ENCODE measurements around the gene TNPO3.

TNPO3 gene

GRCh38 chr7:128954830-128955802 lies 99.8 kb downstream of the TNPO3 start:
- ATAC-seq: no peak

DNA sequence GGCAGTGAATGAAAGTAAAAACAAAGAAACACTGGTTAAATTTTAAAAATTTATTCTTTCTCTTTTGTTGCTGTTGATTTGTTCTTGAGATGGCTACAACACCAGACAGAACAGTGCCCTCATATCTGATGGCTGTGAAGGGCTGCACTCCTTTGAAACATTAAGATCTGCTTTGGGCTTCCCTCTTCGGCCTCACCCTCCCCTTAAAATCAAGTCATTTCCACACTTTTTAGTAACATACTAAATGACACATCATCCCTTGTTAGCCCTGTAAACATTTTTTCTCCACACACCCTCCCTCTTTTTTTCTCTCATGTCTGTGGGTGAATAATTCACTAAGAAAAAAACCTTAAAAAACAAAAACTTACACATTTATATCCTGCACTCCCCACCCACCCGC lies 100.8 kb downstream of the TNPO3 start:
- no peak for ATAC-seq

DNA sequence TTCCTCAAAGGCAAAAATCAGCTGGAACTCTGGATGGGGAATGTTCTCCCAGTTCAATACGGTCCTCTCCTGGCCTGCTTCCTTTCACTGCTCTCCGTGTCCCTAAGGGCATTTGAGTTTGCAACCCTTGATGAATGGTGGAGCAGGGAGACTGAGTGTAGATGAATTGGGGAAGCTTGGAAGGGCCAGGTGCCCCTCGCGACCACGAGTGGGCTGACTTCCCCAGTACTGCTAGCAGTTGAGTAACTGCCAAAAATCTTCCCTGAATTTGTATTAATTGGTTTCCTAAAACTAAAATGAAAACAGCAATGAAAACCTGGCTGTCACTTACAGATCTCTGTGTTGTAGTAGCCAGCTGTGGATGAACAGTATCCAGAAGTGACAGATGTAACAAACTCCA lies 103.6 kb downstream of the TNPO3 start:
- ATAC-seq: no peak

- ATAC-seq: no peak
Observed at GRCh38 chr7:128948976-128949760, 105.7 kb downstream of the TNPO3 start.

DNA sequence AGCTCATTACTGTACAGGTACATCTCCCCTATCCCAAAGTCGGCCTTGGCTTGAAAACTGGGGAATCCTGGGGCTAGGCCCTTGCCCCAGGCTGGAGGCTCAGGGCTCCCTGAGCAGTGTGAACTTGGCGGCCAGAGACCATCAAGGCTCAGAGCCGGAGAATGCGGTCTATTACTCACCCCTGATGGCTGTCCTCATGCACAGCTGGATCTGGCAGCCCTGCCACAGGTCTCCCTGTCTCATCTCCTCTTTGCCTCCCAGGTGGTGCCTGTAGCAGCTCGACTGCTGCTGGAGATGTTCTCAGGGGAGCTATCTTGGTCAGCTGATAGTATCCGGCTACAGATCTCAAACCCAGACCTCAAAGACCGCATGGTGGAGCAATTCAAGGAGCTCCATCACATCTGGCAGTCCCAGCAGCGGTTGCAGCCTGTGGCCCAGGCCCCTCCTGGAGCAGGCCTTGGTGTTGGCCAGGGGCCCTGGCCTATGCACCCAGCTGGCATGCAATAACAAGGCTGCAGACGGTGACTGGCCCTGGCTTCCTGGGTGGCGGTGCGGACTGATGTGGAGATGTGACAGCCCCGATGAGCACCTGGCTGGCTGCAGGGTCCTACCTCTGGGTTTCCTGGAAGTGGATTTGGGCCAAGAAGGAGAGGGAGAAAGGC lies 106.5 kb downstream of the TNPO3 start:
- ATAC-seq: no peak

- ATAC-seq: no peak
Observed at GRCh38 chr7:128947854-128948253, 107.1 kb downstream of the TNPO3 start.

- no peak for ATAC-seq
Observed at GRCh38 chr7:128946936-128947830, 107.7 kb downstream of the TNPO3 start.

- ATAC-seq: no peak
Observed at GRCh38 chr7:128945668-128946366, 109.1 kb downstream of the TNPO3 start.

DNA sequence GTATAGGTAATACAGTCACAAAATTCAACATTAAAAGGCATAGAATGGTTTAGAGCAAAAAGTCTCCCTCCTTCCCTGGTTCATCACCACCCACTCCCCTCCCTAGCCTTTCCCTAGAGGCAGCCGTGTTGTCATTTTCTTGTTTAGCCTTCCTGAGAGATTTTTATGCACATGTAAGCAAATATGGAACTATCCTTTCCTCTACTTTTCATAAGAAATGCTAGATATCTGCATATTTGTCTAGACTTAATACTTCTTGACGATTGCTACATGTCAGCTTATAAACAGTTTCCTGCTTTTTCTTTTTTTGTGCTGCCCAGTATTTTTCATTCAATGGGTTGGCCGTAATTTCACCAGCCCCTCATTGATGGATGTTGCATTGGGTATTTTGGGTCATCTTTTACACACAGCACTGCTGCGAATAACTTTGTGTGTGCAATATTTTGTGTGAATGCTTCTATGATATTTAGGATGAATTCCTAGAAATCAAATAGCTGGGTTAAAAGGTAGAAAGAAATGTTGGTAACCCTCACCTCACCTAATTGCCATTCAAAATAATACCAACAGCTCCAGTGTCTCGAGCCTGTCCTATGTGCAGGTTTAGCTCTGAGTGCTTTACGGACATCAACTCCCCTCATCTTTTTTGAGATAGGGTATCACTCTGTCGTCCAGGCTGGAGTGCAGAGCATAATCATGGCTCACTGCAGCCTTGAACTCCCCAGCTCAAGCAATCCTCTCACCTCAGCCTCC lies 110.2 kb downstream of the TNPO3 start:
- no peak for ATAC-seq

DNA sequence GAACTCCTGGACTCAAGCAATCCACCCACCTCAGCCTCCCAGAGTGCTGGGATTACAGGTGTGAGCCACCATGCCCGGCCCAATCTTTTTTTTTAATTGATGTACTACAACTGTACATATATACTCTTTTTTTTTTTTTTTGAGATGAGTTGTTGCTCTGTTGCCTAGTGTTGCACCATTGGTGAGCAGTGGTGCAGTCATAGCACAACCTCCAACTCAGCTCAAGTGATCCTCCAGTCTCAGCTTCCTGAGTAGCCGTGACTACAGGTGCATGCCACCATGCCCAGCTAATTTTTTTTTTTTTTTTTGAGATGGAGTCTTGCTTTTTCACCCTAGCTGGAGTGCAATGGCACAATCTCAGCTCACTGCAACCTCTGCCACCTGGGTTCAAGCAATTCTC lies 111.7 kb downstream of the TNPO3 start:
- ATAC-seq: peak in 1 of 2 donors; percentile 30

DNA sequence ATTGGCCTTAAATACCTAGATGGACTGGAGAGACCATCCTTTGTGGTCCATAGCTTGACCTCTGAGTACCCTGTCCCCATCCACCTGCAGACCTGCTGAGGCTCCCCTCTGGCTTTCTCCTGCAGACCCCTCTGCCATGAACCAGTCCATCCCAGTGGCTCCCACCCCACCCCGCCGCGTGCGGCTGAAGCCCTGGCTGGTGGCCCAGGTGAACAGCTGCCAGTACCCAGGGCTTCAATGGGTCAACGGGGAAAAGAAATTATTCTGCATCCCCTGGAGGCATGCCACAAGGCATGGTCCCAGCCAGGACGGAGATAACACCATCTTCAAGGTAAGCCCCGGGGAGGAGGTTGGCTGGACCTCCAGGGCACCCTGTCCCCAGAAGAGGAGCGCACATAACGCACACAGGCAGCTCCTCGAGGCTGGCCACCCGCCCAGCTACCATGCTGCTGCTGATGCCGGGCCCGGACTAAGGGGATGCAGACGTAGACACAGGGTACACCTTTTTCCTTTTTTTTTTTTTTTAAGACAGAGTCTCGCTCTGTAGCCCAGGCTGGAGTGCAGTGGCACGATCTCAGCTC lies 112.9 kb downstream of the TNPO3 start:
- no peak for ATAC-seq

DNA sequence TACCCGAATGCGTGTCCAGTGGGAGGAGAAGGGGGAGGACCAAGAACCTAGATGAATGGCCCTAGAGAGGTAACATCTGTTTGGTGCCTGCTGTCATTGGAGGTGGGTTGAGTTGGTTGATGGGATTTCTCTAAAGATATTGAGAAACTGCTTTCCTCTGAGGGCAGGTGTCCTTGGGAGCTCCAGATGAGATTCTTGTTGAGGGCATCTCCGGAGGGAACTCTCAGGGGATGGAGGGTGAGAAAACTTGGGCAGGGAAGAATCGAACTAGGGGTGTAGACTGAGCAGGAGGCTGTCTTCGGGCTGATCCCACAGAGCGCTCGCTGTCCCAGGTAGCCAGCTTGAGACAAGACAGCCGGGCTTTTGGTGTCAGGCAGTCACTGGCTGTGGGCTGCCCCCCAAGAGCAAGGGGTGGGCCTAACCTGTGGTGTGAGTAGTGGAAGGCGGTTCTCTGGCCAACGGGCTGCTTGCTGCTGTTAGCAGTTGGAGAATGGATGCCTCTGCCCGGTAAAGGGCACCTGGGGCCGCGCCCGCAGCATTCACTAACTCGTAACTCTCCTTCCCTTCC lies 113.5 kb downstream of the TNPO3 start:
- no peak for ATAC-seq

GRCh38 chr7:128940494-128941322 lies 114.2 kb downstream of the TNPO3 start:
- ATAC-seq: peak; percentile 31 to 45

DNA sequence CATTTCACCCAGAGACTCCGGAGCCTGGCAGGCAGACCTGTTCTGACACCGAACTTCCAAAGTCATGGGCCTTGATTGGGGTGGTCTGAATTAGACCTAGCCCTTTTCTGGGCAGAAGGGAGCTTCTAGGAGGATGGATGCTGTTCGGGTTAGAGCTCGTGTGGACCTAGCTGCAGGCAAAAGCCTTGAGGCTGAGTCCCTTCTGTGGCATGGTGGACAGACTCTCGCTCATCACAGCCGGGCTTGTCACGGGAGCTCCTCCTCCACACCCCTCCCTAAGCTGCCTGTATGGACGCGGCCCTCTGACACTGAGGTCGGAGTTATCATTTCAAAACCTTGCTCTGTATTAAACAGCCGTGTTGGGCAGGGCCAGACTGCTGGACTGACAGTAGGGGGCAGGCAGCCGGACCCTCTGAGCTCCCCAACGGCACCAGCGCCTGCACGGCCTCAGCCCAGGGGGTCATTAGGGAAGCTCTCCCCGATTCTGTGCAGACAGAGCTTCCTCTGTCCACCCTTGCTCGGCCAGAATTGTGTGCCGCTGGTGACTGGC lies 115.0 kb downstream of the TNPO3 start:
- peak; percentile 17 to 34 for ATAC-seq

GRCh38 chr7:128939075-128939860 lies 115.6 kb downstream of the TNPO3 start:
- peak; percentile 29 to 36 for ATAC-seq

- peak; percentile 8 to 29 for ATAC-seq
Observed at GRCh38 chr7:128938544-128939074, 116.3 kb downstream of the TNPO3 start.
